Measurements from ENCODE around the gene MRNIP. TPM values are rescaled to one million over a fixed set of nuclear protein-coding genes. Genes with fewer than 3 reads are reported as not detected.

Gene MRNIP
- total RNA-seq = 10 to 100 TPM; 46.2 to 88.4 (median 48.0) TPM
- polyA plus RNA-seq = 100 to 1,000 TPM in 1 of 3 donors, 10 to 100 TPM in 2; 34.9 to 107 (median 58.7) TPM
- long read RNA-seq, donor 1, full-length matches to known transcripts = 3 of 3 reads
- long read RNA-seq, donor 1, partial matches to known transcripts = 0 of 3 reads
- long read RNA-seq, donor 1, other reads (novel, unspliced or antisense) = 0 of 3 reads
- long read RNA-seq, donor 2, partial matches to known transcripts = 30 of 74 reads
- long read RNA-seq, donor 2, other reads (novel, unspliced or antisense) = 42 of 74 reads

DNA sequence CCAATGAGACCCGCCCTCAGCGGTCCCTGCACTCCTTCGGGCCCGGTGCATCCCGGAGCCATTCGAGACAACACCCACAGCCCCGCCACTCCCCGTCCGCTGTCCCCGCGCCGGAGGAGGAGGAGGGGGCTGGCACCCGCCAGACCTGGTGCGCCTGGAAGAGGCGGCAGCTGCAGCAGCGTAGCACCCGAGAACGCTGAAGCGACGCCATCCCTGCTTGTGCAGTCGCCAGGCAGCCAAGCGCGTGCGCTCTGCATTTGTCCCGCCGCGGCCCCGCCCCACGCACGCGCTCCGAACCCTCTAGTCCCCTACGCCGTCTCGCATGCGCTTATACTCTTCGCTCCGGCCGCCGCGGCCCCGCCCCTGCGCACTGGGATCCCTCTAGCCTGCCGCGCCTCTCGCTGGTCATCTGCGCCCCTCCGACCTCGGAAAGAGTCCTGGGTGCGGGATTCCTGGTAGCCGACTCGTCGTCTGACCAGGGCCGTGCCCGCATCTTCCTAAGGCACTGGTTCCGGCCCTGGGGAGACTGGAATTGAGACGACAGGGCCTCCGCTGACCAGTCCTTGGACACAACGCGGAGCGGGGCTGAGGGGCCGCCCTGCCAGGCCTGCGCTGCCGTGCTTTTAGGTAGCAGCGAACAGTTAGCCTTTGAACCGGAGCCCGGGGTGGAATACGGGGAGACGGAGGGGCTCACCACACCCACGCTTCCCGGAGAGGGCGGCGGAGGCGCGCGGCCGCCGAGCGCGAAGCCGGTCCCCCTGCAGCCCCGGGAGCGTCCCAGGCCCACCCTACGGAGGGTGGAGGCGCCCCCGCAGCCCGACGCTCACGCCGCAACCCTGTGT is at the start of gene MRNIP:
Gene MRNIP (minus strand): TSS at position 232 of the 842 bp plus-strand sequence. CDS start 21 bp downstream, at position 211.
- peaks cover 10 to 54% (median 26%) of the 10 kb centered on the region in 6 donors for H3K4me1 ChIP-seq
- peaks cover 0 to 6% (median 0%) of the 10 kb centered on the region in 8 donors for H3K9me3 ChIP-seq
- peak within 1 kb of the TSS; percentile 71 to 92 (median 88) for H3K27ac ChIP-seq
- TF ChIP-seq, protein P1, sequence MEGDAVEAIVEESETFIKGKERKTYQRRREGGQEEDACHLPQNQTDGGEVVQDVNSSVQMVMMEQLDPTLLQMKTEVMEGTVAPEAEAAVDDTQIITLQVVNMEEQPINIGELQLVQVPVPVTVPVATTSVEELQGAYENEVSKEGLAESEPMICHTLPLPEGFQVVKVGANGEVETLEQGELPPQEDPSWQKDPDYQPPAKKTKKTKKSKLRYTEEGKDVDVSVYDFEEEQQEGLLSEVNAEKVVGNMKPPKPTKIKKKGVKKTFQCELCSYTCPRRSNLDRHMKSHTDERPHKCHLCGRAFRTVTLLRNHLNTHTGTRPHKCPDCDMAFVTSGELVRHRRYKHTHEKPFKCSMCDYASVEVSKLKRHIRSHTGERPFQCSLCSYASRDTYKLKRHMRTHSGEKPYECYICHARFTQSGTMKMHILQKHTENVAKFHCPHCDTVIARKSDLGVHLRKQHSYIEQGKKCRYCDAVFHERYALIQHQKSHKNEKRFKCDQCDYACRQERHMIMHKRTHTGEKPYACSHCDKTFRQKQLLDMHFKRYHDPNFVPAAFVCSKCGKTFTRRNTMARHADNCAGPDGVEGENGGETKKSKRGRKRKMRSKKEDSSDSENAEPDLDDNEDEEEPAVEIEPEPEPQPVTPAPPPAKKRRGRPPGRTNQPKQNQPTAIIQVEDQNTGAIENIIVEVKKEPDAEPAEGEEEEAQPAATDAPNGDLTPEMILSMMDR (IDR thresholded peaks at IDR 0.05 in 8 of 11, conservative IDR thresholded peaks at IDR 0.05 in 3 of 11) = peak in 3 of 11 experiments; percentile 9 to 37 (median 17)
- TF ChIP-seq POLR2AphosphoS5 (IDR thresholded peaks at IDR 0.05) (peak; percentile 88 to 95 (median 94)), POLR2A (IDR thresholded peaks at IDR 0.05) (peak in 1 of 3 donors; percentile 3)
- H3K4me3 ChIP-seq = peak within 1 kb of the TSS; percentile 88 to 100 (median 99)
- 0 to 1% (median 0%) methylated on average over 39 to 90 of the region's 90 CpGs for WGBS, 5 donors
- no peaks in the 10 kb centered on the region for H3K27me3 ChIP-seq (replicated peaks in 1 of 7)
- H3K36me3 ChIP-seq = peaks cover 0 to 21% (median 16%) of the 10 kb centered on the region in 6 donors
- DNase-seq = peak; percentile 100
- intact Hi-C loops (cut with DNase I; ENCODE audit: low total_unique reads) = loop anchor here (10.0 kb wide), 1 partner anchor 54 kb away; the partner anchor contains the start of gene MGAT4B

- peak within 1 kb of the TSS; percentile 49 to 89 (median 71) for H3K27ac ChIP-seq
- peaks cover 0 to 23% (median 11%) of the 10 kb centered on the region in 6 donors for H3K36me3 ChIP-seq
- 1 to 16% (median 2%) methylated on average over 9 to 105 of the region's 105 CpGs for WGBS, 5 donors
- H3K9me3 ChIP-seq = no peaks in the 10 kb centered on the region
- peaks cover 11 to 34% (median 26%) of the 10 kb centered on the region in 6 donors for H3K4me1 ChIP-seq
- H3K4me3 ChIP-seq = peak within 1 kb of the TSS; percentile 38 to 82 (median 56)
- no peaks in the 10 kb centered on the region for H3K27me3 ChIP-seq (replicated peaks in 1 of 7)
- TF ChIP-seq, protein P1 (IDR thresholded peaks at IDR 0.05 in 8 of 11, conservative IDR thresholded peaks at IDR 0.05 in 3 of 11) = peak in 10 of 11 experiments; percentile 24 to 76 (median 52)
- no peak for TF ChIP-seq POLR2A (IDR thresholded peaks at IDR 0.05)
- TF ChIP-seq POLR2AphosphoS5 (IDR thresholded peaks at IDR 0.05) = peak; percentile 78 to 81 (median 80)
- DNase-seq = peak; percentile 94
- intact Hi-C loops (cut with DNase I; ENCODE audit: low total_unique reads) = loop anchor here (5.0 kb wide), 1 partner anchor 100 kb away; the partner anchor contains the start of gene MGAT4B
Measured at GRCh38 chr5:179907556-179908324, 49.1 kb upstream of the MRNIP start, which contains the start of gene TBC1D9B. Gene TBC1D9B (minus strand): TSS chr5:179907897. CDS start chr5:179907821, 76 bp downstream.

DNA sequence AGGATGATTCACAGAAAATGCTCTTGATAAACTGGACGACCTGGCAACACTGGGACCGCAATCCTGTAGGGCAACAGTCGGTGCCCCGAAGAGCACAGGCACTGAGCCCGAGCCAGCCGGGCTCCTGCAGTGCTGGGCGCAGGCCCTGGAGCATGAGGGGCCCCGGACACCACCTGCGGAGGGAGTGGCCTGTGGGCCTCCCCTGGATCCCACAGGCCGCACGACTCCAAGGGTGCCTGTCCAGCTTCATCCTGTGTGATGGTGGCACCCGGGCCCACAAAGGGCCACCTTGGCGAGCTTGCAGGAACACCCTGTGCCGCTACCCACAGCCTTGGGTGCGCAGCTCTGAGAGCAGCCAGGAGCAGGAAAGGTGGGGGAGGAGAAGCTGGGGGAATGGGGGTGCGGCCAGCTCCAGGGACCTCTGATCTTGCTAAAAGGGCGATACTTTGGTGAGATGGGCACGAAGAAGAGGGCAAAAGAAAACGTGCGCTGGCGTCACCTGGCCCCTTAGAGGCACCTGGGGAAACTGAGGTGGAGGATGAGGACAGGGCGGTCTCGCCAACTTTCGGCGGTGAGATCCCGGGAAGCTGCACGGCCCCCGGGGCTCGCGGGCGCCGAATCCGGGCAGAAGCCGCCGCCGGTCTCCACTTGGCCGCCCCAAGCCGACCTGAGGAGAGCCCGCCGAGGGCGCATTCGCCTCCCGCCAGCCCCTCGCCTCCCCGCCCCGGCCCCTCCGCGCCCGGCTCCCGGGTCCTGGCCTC is 48.4 kb upstream of the MRNIP start:
- no peaks in the 10 kb centered on the region for H3K27me3 ChIP-seq (replicated peaks in 1 of 7)
- TF ChIP-seq, protein P1 (IDR thresholded peaks at IDR 0.05 in 8 of 11, conservative IDR thresholded peaks at IDR 0.05 in 3 of 11) = no peak
- TF ChIP-seq POLR2AphosphoS5 (IDR thresholded peaks at IDR 0.05) (no peak), POLR2A (IDR thresholded peaks at IDR 0.05) (no peak)
- peak overlapping the region; percentile 38 to 82 (median 56) for H3K4me3 ChIP-seq
- peak overlapping the region in 6 of 8 donors; percentile 1 to 89 (median 72) for H3K27ac ChIP-seq
- no peaks in the 10 kb centered on the region for H3K9me3 ChIP-seq
- H3K4me1 ChIP-seq = peaks cover 11 to 40% (median 29%) of the 10 kb centered on the region in 6 donors
- peaks cover 0 to 31% (median 18%) of the 10 kb centered on the region in 6 donors for H3K36me3 ChIP-seq
- intact Hi-C loops (cut with DNase I; ENCODE audit: low total_unique reads) = loop anchor here (5.0 kb wide), 1 partner anchor 100 kb away; the partner anchor contains the start of gene MGAT4B
- WGBS, 5 donors = 17 to 22% (median 20%) methylated on average over 29 to 50 of the region's 50 CpGs
- DNase-seq = peak; percentile 85
